Prostate gland (tissue), 2 donors: Measurements from ENCODE around the gene MAGEA9. TPM values are rescaled to one million over a fixed set of nuclear protein-coding genes. Genes with fewer than 3 reads are reported as not detected.
"Not testable (repeated sequence)": the region's sequence is repeated elsewhere in the genome, so short reads cannot be mapped to it uniquely, and the experiment has no call there.

ENCODE experiments used
- DNase-seq: peaks from one replicate; pipeline ENCODE4 v3.0.0-alpha.2; 2019; ENCODE audit warnings: low spot score
- H3K27ac ChIP-seq, 2 donors: fragments of 200-600 bp; sonication (generic); 2 replicates each; pipeline ENCODE4 v1.5.1; 2017 to 2019
- H3K27me3 ChIP-seq: fragments of 200-600 bp; sonication (generic); replicated peaks from 2 replicates; pipeline ENCODE4 v1.5.1; 2019; ENCODE audit not compliant: insufficient read depth
- H3K36me3 ChIP-seq, 2 donors: fragments of 200-600 bp; sonication (generic); 1 replicate in 1 of 2; 2 replicates in 1 of 2; pipeline versions ENCODE4 v1.5.1 to v1.8.1; 2017 to 2019
- H3K4me1 ChIP-seq: fragments of 200-600 bp; sonication (generic); replicated peaks from 2 replicates; pipeline ENCODE4 v1.5.1; 2019
- H3K4me3 ChIP-seq, 2 donors: fragments of 200-600 bp; sonication (generic); 2 replicates each; pipeline ENCODE4 v1.5.1; 2017 to 2019
- H3K9me3 ChIP-seq: fragments of 200-600 bp; sonication (generic); 2 replicates; pipeline ENCODE4 v1.5.1; 2017
- POLR2A ChIP-seq: fragments of 450-650 bp; IDR thresholded peaks from one replicate; pipeline ENCODE4 v1.6.1; 2016; ENCODE audit warnings: antibody characterized with exemption, mild to moderate bottlenecking
- POLR2AphosphoS5 ChIP-seq: sonication (generic); formaldehyde crosslinking; IDR thresholded peaks from one replicate; pipeline ENCODE4 v1.6.1; 2017; ENCODE audit warnings: antibody characterized with exemption
- WGBS: methylation state at CpG from one replicate; pipeline ENCODE4 v1.1.5; 2018; 5-methylcytosine and 5-hydroxymethylcytosine counted together
- intact Hi-C: fragments of 100-400 bp; cut with DNase I; formaldehyde crosslinking; loops from one replicate; pipeline ENCODE4 v1.14.2; 2022
- total RNA-seq, 2 donors: library from RNA; depleted of rRNA; stranded (reverse); fragments of >200 nt; gene quantifications; one replicate each; pipeline ENCODE4 v1.1.0, GENCODE V29; 2016
- TF ChIP-seq, protein P1 (sequence below), 4 experiments: fragments of 200-600 bp in 2 of 4; fragments of 450-650 bp in 2 of 4; sonication (generic) in 2 of 4; IDR thresholded peaks; 1 replicate in 3 of 4; 2 replicates in 1 of 4; pipeline ENCODE4 v1.5.1; 2016 to 2019; ENCODE audit warnings: antibody characterized with exemption in 4 of 4, mild to moderate bottlenecking in 2 of 4, moderate library complexity in 2 of 4

The MAGEA9 gene
- total RNA-seq, 2 donors from 2014 or later, result not detected

DNA sequence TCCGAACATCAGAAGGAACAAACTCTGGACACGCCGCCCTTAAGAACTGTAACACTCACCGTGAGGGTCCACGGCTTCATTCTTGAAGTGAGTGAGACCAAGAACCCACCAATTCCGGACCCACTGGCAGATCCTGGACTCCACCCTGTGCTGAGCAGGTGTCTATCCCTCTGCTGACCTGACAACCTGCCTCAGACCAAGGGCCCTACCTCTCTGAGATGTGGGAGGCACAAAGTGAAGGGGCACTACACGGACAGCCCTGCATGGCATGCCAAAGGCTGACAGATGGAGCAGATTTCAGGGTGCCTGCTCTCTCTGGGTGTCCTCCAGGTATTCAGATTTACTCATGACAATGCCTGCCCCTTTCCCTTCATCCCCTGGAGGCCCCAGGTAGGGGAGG is 21.9 kb upstream of the MAGEA9 start:
- TF ChIP-seq, protein P1, sequence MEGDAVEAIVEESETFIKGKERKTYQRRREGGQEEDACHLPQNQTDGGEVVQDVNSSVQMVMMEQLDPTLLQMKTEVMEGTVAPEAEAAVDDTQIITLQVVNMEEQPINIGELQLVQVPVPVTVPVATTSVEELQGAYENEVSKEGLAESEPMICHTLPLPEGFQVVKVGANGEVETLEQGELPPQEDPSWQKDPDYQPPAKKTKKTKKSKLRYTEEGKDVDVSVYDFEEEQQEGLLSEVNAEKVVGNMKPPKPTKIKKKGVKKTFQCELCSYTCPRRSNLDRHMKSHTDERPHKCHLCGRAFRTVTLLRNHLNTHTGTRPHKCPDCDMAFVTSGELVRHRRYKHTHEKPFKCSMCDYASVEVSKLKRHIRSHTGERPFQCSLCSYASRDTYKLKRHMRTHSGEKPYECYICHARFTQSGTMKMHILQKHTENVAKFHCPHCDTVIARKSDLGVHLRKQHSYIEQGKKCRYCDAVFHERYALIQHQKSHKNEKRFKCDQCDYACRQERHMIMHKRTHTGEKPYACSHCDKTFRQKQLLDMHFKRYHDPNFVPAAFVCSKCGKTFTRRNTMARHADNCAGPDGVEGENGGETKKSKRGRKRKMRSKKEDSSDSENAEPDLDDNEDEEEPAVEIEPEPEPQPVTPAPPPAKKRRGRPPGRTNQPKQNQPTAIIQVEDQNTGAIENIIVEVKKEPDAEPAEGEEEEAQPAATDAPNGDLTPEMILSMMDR (IDR thresholded peaks at IDR 0.05), result no peak
- no peak for TF ChIP-seq POLR2AphosphoS5
- TF ChIP-seq POLR2A, result no peak

DNA sequence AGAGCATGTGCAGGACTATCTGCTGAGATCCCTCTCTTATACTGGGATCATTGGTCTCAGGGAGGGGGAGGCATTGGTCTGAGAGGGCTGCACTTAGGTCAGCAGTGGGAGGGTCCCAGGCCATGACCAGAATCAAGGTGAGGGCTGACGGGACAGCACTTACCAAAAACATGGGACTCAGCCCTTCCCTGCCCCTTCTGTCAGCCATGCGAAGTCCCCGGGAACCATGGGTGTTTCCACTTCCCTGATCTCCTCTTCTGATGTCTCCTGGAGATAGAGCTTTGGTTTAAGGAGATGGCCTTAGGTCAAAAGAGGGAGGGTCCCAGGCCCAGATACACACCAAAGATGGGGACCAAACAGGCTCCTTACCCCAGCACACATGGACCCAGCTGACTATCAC is 20.8 kb upstream of the MAGEA9 start:
- TF ChIP-seq POLR2AphosphoS5 (no peak), POLR2A (no peak)
- TF ChIP-seq, protein P1 (IDR thresholded peaks at IDR 0.05), result no peak
- DNase-seq, result no peak
- no peaks in the 10 kb centered on the region for H3K9me3 ChIP-seq
- no peaks in the 10 kb centered on the region for H3K36me3 ChIP-seq
- intact Hi-C loops, result no loop called here
- no peaks in the 10 kb centered on the region for H3K27me3 ChIP-seq
- WGBS, result 91% methylated on average over 3 of the region's 3 CpGs
- no peaks in the 10 kb centered on the region for H3K4me1 ChIP-seq
- H3K27ac ChIP-seq, result no peak overlapping the region
- no peak overlapping the region for H3K4me3 ChIP-seq

More for the DNA sequence above, 21.9 kb upstream of the MAGEA9 start:
- Histone ChIP-seq H3K4me1 (no peaks in the 10 kb centered on the region), H3K27ac (no peak overlapping the region), H3K9me3 (no peaks in the 10 kb centered on the region), H3K27me3 (no peaks in the 10 kb centered on the region), H3K4me3 (no peak overlapping the region), H3K36me3 (no peaks in the 10 kb centered on the region)
- 96% methylated on average over 6 of the region's 7 CpGs for WGBS
- intact Hi-C loops, result no loop called here
- DNase-seq, result no peak

DNA sequence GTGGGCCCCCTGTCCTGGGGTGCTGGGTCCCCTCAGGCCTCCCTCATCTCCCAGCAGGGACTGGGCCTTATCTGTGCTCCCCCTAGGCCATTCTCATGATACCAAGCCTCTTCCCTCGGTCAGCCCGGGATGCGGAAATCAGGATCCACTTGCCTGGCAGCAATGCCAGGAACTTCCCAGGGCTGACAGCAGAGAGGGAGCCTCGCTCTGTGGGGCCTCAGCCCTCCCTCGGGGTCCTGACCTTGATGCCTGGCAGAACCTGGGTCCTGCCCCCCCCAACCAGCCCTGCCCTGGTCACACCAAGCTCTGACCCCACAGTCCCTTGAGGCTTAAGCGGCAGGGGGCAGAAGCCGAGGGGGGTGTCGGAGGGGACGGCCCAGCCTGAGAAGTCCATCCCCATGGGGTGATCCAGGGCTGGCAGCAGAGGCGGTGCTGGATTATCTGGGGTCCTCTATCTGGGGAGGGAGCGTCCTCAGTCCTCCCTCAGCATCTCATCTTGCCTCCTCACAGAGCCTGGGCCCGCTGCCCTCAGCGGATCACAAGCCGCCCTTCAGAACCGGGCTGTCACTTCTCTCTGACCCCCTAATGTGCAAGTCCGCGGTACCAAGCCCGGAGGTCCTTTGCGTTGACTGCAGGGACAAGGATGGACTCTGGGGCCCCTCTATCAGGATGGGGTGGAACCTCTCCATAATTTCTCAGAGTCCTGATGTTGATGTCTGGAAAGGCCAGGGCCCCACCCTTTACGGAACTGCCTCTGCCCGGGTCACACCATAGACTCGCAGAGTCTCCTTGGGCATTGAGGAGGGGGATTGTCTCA is 19.7 kb upstream of the MAGEA9 start:
- H3K4me1 ChIP-seq, intact Hi-C loops: not testable (repeated sequence)
- WGBS, result 96% methylated on average over 10 of the region's 22 CpGs

DNA sequence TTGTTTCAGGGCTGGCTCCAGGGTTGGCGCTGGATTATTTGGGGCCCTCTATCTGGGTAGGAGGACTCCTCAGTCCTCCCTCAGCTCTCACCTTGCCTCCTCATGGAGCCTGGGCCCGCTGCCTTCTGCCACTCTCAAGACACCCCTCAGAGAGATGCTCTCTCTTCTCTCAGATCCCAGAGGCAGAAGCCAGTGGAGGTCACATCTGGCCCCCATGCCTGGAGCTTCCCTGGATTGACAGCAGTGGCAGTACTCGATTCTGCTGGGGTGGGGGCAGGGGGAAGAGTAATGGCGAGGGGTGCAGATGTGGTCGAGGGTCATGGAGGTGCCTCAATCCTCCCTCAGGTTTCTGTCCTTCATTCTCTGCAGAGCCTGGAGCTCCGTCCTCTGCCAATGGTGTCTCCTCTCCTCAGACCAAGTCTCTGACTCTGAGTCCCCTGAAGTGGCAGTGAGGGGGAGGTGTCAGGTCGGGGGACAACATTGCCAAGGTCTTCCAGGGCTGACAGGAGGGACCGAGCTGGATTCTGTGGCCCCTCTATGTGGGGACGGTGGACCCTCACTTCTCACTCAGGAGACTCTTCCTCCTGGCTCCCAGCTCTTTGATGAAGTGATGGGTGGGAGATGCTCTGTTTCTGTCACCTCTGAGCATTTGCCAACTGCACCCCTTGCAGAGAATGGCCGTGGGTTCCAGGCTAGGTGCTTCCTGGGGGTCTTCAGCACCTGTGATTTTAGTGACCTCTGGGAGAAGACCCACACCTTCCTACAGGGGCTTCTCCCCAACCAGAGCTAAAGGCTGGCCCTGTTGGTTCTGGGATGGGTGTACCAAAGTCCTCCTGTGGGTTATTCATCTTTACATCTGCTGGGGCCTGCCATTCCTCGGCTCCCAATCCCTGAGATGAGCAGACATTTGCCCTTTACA is 18.8 kb upstream of the MAGEA9 start:
- Histone ChIP-seq H3K4me3 (no peak overlapping the region), H3K27me3 (no peaks in the 10 kb centered on the region), H3K27ac (no peak overlapping the region), H3K36me3 (no peaks in the 10 kb centered on the region), H3K4me1 (no peaks in the 10 kb centered on the region), H3K9me3 (no peaks in the 10 kb centered on the region)
- WGBS, result 98% methylated on average over 5 of the region's 11 CpGs
- no peak for DNase-seq
- intact Hi-C loops, result no loop called here
- TF ChIP-seq, protein P1 (IDR thresholded peaks at IDR 0.05), result no peak
- TF ChIP-seq POLR2AphosphoS5, result no peak
- TF ChIP-seq POLR2A, result no peak

More for the DNA sequence above, 19.7 kb upstream of the MAGEA9 start:
- H3K4me3 ChIP-seq, DNase-seq, H3K27ac ChIP-seq, H3K36me3 ChIP-seq, H3K27me3 ChIP-seq, H3K9me3 ChIP-seq: not testable (repeated sequence)

DNA sequence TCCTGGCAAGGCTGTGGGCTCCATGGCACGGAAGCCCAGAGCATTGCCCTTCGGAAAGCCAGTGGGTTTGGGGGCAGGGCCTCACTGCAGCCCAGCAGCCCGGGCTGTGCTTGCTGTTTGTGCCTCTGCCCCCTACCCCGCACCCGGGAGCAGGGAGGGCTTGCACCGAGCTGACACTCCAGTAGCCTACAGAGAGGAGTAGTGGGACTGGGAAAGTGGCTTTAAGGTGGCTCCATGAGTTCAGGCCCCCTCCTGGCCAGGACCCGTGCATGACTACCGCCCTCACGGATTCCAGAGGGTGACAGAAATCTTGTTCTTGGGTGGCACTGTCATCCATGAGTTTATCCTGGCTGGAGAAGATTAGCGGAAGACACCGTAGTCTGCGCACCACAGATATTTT is 11.4 kb upstream of the MAGEA9 start:
- intact Hi-C loops, result not testable (repeated sequence)
- WGBS, result no CpG with 5 or more reads among the region's 12 CpGs

DNA sequence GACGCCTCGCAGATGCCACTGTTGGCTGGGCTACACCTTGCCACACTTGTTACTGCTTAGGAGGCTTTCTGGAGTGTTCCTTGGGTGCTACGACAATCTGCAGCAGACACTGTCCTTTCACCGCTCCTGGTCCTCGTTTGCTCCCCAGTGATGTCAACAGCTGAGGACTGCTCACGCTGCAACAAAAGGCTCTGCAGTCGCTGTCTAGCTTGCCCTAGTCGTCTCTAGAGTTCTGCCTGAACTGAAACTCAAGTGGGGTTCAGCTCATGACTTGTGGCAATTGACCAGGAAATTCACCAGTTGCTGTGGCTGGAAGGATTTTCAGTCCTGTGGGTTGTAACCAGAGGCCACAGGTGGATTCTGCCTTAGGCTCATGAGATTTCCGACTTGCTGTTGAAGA is 8.7 kb upstream of the MAGEA9 start:
- WGBS, result no CpG with 5 or more reads among the region's 9 CpGs
- H3K4me3 ChIP-seq, H3K4me1 ChIP-seq, DNase-seq, intact Hi-C loops, H3K9me3 ChIP-seq, H3K27ac ChIP-seq, H3K27me3 ChIP-seq, H3K36me3 ChIP-seq: not testable (repeated sequence)

More for the DNA sequence above, 11.4 kb upstream of the MAGEA9 start:
- H3K27me3 ChIP-seq, DNase-seq, H3K36me3 ChIP-seq, H3K4me3 ChIP-seq, H3K4me1 ChIP-seq, H3K9me3 ChIP-seq, H3K27ac ChIP-seq: not testable (repeated sequence)

DNA sequence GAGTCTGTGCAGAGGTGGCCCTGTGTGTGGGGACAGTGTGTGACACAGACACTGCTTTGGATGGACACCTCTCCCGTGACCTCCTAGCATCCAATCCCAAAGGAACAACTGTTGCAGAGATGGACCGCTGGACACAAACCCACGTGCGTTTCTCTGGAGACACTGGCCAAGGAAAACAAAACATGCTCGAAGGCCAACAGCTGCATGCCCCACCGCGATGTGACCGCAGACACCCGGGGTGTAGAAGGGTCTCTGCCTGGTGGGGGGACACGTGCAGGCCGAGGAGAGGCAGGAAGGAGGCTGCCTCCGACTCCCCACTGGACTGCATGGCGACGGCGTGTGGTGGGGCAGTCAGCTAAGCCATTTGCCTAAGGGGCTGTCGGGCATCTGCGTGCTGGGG is 8.0 kb upstream of the MAGEA9 start, which contains the start of gene HSFX1:
Gene HSFX1, plus strand, starts transcription at position 301 of the 400 bp plus-strand sequence. CDS start 614 bp downstream, outside the sequence.
- H3K27me3 ChIP-seq, intact Hi-C loops: not testable (repeated sequence)
- WGBS, result no CpG with 5 or more reads among the region's 17 CpGs

DNA sequence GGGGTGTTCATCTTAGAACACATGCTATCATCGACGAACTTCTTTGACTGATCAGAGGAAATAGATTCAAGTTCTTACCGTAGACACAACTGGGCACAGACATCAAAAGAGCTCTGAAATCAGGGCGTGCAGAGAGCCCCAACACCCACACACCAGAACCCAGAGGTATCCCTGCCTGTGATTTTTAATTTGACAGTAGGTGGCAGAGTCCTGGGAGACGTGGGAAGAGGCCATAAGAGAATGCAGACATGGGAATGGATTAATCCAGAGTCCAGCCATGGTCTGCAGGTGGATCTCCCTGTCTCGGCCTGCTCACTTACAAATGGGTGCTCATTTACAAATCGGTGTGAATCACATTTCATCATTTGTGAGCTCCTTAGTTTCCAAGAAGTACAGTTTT is 3.7 kb upstream of the MAGEA9 start:
- H3K27me3 ChIP-seq, DNase-seq: not testable (repeated sequence)

More for the DNA sequence above, 8.0 kb upstream of the MAGEA9 start, which contains the start of gene HSFX1:
- not testable (repeated sequence) for H3K27ac ChIP-seq, H3K36me3 ChIP-seq, DNase-seq, H3K4me1 ChIP-seq, H3K4me3 ChIP-seq, H3K9me3 ChIP-seq

More for the DNA sequence above, 3.7 kb upstream of the MAGEA9 start:
- H3K9me3 ChIP-seq, H3K4me3 ChIP-seq, H3K4me1 ChIP-seq, H3K36me3 ChIP-seq, intact Hi-C loops, H3K27ac ChIP-seq: not testable (repeated sequence)
- WGBS, result no CpG with 5 or more reads among the region's 7 CpGs
